ENCODE measurements around the gene ACMSD.

Gene ACMSD

GRCh38 chr2:134946073-134946472 is 107.7 kb downstream of the ACMSD start:
- no peak for TF ChIP-seq CTCF (IDR thresholded peaks at IDR 0.05; ENCODE audit: insufficient read depth, missing control alignments)
- DNase-seq (ENCODE audit: insufficient read length, low spot score) (no peak), FAIRE-seq (no peak)

DNA sequence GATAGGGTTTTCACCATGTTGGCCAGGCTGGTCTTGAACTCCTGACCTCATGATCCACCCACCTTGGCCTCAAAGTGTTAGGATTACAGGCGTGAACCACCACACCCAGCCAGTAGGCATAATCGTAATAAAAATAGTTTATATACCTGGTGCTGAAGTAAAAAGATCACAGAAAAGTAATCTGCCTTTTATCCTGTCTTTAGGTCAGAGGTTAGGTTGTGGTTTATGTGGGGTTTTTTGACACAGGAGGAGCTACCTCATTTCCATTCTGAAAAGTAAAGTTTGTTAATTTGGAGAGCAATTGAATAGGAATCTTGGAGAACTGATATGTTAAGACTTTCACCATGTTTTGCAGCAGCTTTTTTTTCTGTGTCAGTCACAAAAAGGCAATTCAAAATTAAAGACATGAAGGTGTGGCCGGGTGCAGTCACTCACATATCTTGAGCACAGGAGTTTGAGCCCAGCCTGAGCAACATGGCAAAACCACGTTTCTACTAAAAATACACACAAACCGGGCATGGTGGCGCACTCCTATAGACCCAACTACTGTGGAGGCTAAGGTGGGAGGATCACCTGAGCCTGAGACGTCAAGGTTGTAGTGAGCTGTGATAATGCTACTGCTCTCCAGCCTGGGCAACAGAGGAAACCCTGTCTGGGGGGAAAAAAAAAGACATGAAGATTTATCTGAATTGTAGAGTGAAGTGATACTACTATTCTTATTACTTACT is 111.7 kb downstream of the ACMSD start:
- no peak for FAIRE-seq
- TF ChIP-seq CTCF (IDR thresholded peaks at IDR 0.05; ENCODE audit: insufficient read depth, missing control alignments): no peak
- DNase-seq (ENCODE audit: insufficient read length, low spot score): no peak

GRCh38 chr2:134950886-134951285 is 112.5 kb downstream of the ACMSD start:
- no peak for FAIRE-seq
- no peak for TF ChIP-seq CTCF (IDR thresholded peaks at IDR 0.05; ENCODE audit: insufficient read depth, missing control alignments)
- no peak for DNase-seq (ENCODE audit: insufficient read length, low spot score)
